Body of pancreas (tissue), 4 donors: ENCODE data around the gene CRTAP. TPM values are rescaled to one million over a fixed set of nuclear protein-coding genes. Genes with fewer than 3 reads are reported as not detected.
A peak's percentile ranks its signal among the peaks of the same experiment; 100 is the strongest.

Experiments used
- ATAC-seq: fragments of 150-250 bp; one replicate; pipeline ENCODE4 v1.9.1; 2016
- DNase-seq, 4 donors: peaks; one replicate each; pipeline ENCODE4 v3.0.0-alpha.2; 2019
- H3K27ac ChIP-seq, 4 donors: fragments of 200-600 bp; sonication (generic); 1 replicate in 3 of 4; 2 replicates in 1 of 4; pipeline versions ENCODE4 v1.5.1 to v1.6.1; 2016 to 2019; ENCODE audit warnings: mild to moderate bottlenecking in 1 of 4, mixed read lengths in 1 of 4, moderate library complexity in 1 of 4
- H3K27me3 ChIP-seq, 2 donors: fragments of 200-600 bp; sonication (generic); one replicate each; pipeline ENCODE4 v1.6.0; 2016; ENCODE audit warnings: mild to moderate bottlenecking in 1 of 2
- H3K36me3 ChIP-seq, 2 donors: fragments of 200-600 bp; sonication (generic); replicated peaks in 1 of 2; 2 replicates each; pipeline ENCODE4 v1.5.1; 2016; ENCODE audit warnings: low read depth in 2 of 2; ENCODE audit not compliant: insufficient read depth in 1 of 2
- H3K4me1 ChIP-seq: fragments of 200-600 bp; sonication (generic); one replicate; pipeline ENCODE4 v1.6.0; 2016
- H3K4me3 ChIP-seq, 2 donors: fragments of 200-600 bp; sonication (generic); 1 replicate in 1 of 2; 2 replicates in 1 of 2; pipeline ENCODE4 v1.5.1; 2016 to 2019
- H3K9me3 ChIP-seq, 3 donors: fragments of 200-600 bp; sonication (generic); 1 replicate in 2 of 3; 2 replicates in 1 of 3; pipeline ENCODE4 v1.5.1; 2016
- CTCF ChIP-seq, 7 experiments: fragments of 450-650 bp in 4 of 7; fragments of 200-600 bp in 3 of 7; sonication (generic) in 3 of 7; IDR thresholded peaks; one replicate each; pipeline ENCODE4 v1.5.1; 2016 to 2019; ENCODE audit warnings: antibody characterized with exemption in 7 of 7
- POLR2A ChIP-seq, 3 donors: fragments of 450-650 bp; IDR thresholded peaks; one replicate each; pipeline ENCODE4 v1.6.1; 2016; ENCODE audit warnings: antibody characterized with exemption in 3 of 3, mild to moderate bottlenecking in 2 of 3
- WGBS, 2 donors: methylation state at CpG; one replicate each; pipeline ENCODE4 v1.1.5; 2017; 5-methylcytosine and 5-hydroxymethylcytosine counted together
- intact Hi-C: fragments of 100-400 bp; cut with DNase I; formaldehyde crosslinking; loops from one replicate; pipeline ENCODE4 v1.15.1; 2023
- total RNA-seq, 2 donors: library from RNA; depleted of rRNA; stranded (reverse); fragments of >200 nt; gene quantifications; one replicate each; pipeline ENCODE4 v1.1.0, GENCODE V29; 2016

Gene CRTAP
- total RNA-seq, 2 donors from 2014 or later: 30.0 to 101 TPM

DNA sequence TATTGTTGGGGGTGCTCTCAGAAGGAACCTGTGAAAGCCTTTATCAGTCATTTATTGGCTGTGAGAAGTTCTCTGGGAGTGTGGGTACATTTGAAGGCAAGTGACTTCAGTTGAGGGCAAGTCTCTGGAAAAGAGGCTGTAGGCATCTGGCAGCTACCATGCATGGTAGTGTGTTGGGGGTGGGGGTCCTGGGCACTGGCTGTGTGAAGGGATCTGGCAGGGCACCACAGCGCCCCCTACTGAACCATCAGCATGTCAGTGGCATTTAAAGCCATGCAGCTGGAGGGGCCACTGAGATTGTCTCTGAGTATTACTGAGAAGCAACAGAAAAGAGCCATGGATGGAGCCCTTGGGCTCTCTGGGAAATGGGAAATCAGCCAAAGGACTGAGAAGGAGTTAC, 30.6 kb downstream of the CRTAP start:
- ATAC-seq (no peak), DNase-seq (peak in 1 of 4 donors; percentile 25)
- H3K4me3 ChIP-seq: no peak overlapping the region
- H3K27me3 ChIP-seq: no peaks in the 10 kb centered on the region
- H3K27ac ChIP-seq: no peak overlapping the region
- H3K36me3 ChIP-seq: no peaks in the 10 kb centered on the region
- no peak for TF ChIP-seq POLR2A (IDR thresholded peaks at IDR 0.05)
- TF ChIP-seq CTCF (IDR thresholded peaks at IDR 0.05): peak in 3 of 7 experiments; percentile 7 to 19 (median 14)
- H3K9me3 ChIP-seq: no peaks in the 10 kb centered on the region
- intact Hi-C loops: no loop called here
- peaks cover 15% of the 10 kb centered on the region for H3K4me1 ChIP-seq
- WGBS, 2 donors: 50 to 58% methylated on average over 1 of the region's 1 CpG

GRCh38 chr3:33145221-33145900, 31.5 kb downstream of the CRTAP start:
- WGBS, 2 donors: 89 to 96% methylated on average over 15 to 16 of the region's 16 CpGs
- no peak for ATAC-seq
- no peak for DNase-seq
- H3K27me3 ChIP-seq: no peaks in the 10 kb centered on the region
- no peaks in the 10 kb centered on the region for H3K9me3 ChIP-seq
- no peak for TF ChIP-seq CTCF (IDR thresholded peaks at IDR 0.05)
- no peak for TF ChIP-seq POLR2A (IDR thresholded peaks at IDR 0.05)
- no peak overlapping the region for H3K4me3 ChIP-seq
- H3K4me1 ChIP-seq: peaks cover 15% of the 10 kb centered on the region
- H3K36me3 ChIP-seq: no peaks in the 10 kb centered on the region
- intact Hi-C loops: no loop called here
- no peak overlapping the region for H3K27ac ChIP-seq

DNA sequence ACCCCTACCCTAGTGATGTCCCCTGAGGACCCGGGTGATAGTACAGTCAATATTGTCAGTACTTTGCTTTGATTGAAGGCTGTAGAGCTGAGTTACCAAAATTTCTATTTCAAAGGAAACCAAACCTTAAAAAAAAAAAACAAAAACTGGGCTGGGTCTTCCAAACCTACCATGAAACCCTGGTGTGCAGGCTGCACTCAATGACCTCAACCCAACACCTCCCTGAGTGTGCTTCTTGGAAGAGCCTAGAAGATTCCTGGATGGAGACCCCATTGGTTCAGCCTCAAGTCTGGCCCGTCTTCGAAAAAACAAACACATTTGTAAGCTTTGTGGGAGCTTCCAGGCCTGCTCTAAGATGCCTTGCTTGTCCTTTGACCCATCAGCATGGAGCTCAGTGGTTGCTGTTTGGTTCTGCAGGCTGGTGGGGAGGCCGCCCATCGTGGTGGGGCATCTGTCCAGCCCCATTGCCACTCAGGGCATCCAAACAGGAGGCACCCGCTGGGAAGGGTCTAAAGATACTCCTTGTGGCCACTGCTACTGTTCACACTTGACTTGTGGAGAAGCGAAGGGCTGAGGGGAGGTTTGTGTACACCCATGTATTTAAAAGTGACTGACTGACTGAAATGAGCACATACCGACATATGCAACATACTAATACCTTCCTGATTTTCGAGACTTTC, 32.2 kb downstream of the CRTAP start:
- H3K36me3 ChIP-seq: no peaks in the 10 kb centered on the region
- ATAC-seq (no peak), DNase-seq (no peak)
- no peak for TF ChIP-seq CTCF (IDR thresholded peaks at IDR 0.05)
- H3K27ac ChIP-seq: no peak overlapping the region
- H3K4me3 ChIP-seq: no peak overlapping the region
- intact Hi-C loops: no loop called here
- no peaks in the 10 kb centered on the region for H3K9me3 ChIP-seq
- H3K4me1 ChIP-seq: peaks cover 15% of the 10 kb centered on the region
- 78 to 84% methylated on average over 6 to 9 of the region's 9 CpGs for WGBS, 2 donors
- no peaks in the 10 kb centered on the region for H3K27me3 ChIP-seq

GRCh38 chr3:33146791-33147445, 33.1 kb downstream of the CRTAP start:
- 30% methylated on average over 8 of the region's 8 CpGs for WGBS, 2 donors
- no peaks in the 10 kb centered on the region for H3K36me3 ChIP-seq
- H3K9me3 ChIP-seq: no peaks in the 10 kb centered on the region
- TF ChIP-seq CTCF (IDR thresholded peaks at IDR 0.05) (peak in 4 of 7 experiments; percentile 25 to 49 (median 43)), POLR2A (IDR thresholded peaks at IDR 0.05) (no peak)
- ATAC-seq (peak; percentile 77), DNase-seq (peak in 1 of 4 donors; percentile 36)
- intact Hi-C loops: no loop called here
- peak overlapping the region in 2 of 4 donors; percentile 5 to 30 for H3K27ac ChIP-seq
- H3K27me3 ChIP-seq: no peaks in the 10 kb centered on the region
- H3K4me3 ChIP-seq: no peak overlapping the region
- peaks cover 15% of the 10 kb centered on the region for H3K4me1 ChIP-seq
